Measurements from ENCODE around the gene ABCC1.

The ABCC1 gene

GRCh38 chr16:16118337-16118736 lies 168.9 kb downstream of the ABCC1 start:
- Histone ChIP-seq H3K79me2 (ENCODE audit: insufficient read depth, low read length) (no peaks in the 10 kb centered on the region), H2AFZ (ENCODE audit: low read length) (no peak overlapping the region), H3K9me3 (ENCODE audit: low read length) (peaks cover 5% of the 10 kb centered on the region; the same call in 1 of the 2 replicates), H3K27me3 (ENCODE audit: insufficient read depth, low read length) (no peaks in the 10 kb centered on the region), H3K27ac (ENCODE audit: low read depth, low read length, poor library complexity, severe bottlenecking) (no peak overlapping the region), H3K9ac (ENCODE audit: low read length) (no peak overlapping the region), H3K4me2 (ENCODE audit: low read length) (no peak overlapping the region), H3K36me3 (ENCODE audit: insufficient read depth, low read length) (peaks cover 100% of the 10 kb centered on the region), H3K4me3 (ENCODE audit: low read depth, low read length, poor library complexity, severe bottlenecking) (no peak overlapping the region), H3K9me2 (ENCODE audit: low read depth, low read length) (no peaks in the 10 kb centered on the region), H3F3A (ENCODE audit: insufficient read depth, low read length) (no peaks in the 10 kb centered on the region), H3K4me1 (ENCODE audit: insufficient read depth, low read length, severe bottlenecking) (no peaks in the 10 kb centered on the region), H4K20me1 (ENCODE audit: insufficient read depth, low read length) (no peaks in the 10 kb centered on the region)
- TF ChIP-seq, protein P1, sequence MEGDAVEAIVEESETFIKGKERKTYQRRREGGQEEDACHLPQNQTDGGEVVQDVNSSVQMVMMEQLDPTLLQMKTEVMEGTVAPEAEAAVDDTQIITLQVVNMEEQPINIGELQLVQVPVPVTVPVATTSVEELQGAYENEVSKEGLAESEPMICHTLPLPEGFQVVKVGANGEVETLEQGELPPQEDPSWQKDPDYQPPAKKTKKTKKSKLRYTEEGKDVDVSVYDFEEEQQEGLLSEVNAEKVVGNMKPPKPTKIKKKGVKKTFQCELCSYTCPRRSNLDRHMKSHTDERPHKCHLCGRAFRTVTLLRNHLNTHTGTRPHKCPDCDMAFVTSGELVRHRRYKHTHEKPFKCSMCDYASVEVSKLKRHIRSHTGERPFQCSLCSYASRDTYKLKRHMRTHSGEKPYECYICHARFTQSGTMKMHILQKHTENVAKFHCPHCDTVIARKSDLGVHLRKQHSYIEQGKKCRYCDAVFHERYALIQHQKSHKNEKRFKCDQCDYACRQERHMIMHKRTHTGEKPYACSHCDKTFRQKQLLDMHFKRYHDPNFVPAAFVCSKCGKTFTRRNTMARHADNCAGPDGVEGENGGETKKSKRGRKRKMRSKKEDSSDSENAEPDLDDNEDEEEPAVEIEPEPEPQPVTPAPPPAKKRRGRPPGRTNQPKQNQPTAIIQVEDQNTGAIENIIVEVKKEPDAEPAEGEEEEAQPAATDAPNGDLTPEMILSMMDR (IDR thresholded peaks at IDR 0.05; ENCODE audit: low read length): no peak
- no peak for TF ChIP-seq EZH2 (IDR thresholded peaks at IDR 0.05; ENCODE audit: borderline replicate concordance, low read length)

- no peaks in the 10 kb centered on the region for H3K27me3 ChIP-seq (ENCODE audit: insufficient read depth, low read length)
- no peak overlapping the region for H3K4me2 ChIP-seq (ENCODE audit: low read length)
- H3K4me1 ChIP-seq (ENCODE audit: insufficient read depth, low read length, severe bottlenecking): no peaks in the 10 kb centered on the region
- H3K79me2 ChIP-seq (ENCODE audit: insufficient read depth, low read length): no peaks in the 10 kb centered on the region
- no peak overlapping the region for H3K27ac ChIP-seq (ENCODE audit: low read depth, low read length, poor library complexity, severe bottlenecking)
- H3K9me3 ChIP-seq (ENCODE audit: low read length): peaks cover 11% of the 10 kb centered on the region; the same call in 1 of the 2 replicates
- H3F3A ChIP-seq (ENCODE audit: insufficient read depth, low read length): no peaks in the 10 kb centered on the region
- no peaks in the 10 kb centered on the region for H3K9me2 ChIP-seq (ENCODE audit: low read depth, low read length)
- no peak overlapping the region for H3K9ac ChIP-seq (ENCODE audit: low read length)
- no peaks in the 10 kb centered on the region for H4K20me1 ChIP-seq (ENCODE audit: insufficient read depth, low read length)
- TF ChIP-seq, protein P1 (IDR thresholded peaks at IDR 0.05; ENCODE audit: low read length): no peak
- TF ChIP-seq EZH2 (IDR thresholded peaks at IDR 0.05; ENCODE audit: borderline replicate concordance, low read length): no peak
- no peak overlapping the region for H3K4me3 ChIP-seq (ENCODE audit: low read depth, low read length, poor library complexity, severe bottlenecking)
- peaks cover 100% of the 10 kb centered on the region for H3K36me3 ChIP-seq (ENCODE audit: insufficient read depth, low read length)
- H2AFZ ChIP-seq (ENCODE audit: low read length): no peak overlapping the region
These were observed 170.6 kb downstream of the ABCC1 start for GRCh38 chr16:16120044-16120381.

DNA sequence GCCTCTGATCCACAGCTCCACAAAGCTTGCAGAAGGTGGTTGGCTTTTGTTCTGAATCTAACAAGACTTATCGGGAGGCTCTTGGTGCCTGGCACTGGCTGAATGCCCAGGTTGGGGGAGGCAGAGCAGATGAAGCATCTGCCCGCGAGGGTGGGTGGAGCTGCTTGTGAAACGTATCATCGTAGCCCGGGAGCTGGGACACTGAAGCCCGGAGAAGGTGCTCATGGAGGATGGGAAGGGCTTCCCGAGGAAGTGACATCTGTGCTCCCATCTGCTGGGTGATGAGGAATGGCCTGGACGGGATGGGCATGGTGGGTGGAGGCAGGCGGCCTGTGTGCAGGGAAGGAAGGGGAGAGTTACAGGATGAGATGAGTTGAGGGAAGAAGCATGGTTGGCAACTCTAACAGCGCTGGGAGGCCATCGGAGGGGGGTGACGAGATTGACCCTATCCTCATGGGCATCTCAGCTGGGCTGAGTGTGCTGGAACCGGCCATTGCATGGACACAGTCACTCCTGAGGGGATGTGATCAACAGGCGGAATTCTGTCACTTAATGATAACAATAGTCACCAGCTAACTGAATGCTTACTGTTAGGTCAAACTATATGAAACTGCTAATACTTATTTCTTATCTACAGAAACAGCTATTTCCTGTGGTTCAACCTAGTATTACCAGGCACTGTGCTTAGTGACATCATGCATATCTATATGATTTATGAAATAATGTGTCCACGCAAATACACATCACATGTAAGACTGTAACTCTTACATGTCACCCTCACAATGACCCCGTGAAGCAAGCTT lies 171.2 kb downstream of the ABCC1 start:
- H3K4me1 ChIP-seq (ENCODE audit: insufficient read depth, low read length, severe bottlenecking): no peaks in the 10 kb centered on the region
- H3K9me3 ChIP-seq (ENCODE audit: low read length): peaks cover 11% of the 10 kb centered on the region; the same call in 1 of the 2 replicates
- H3F3A ChIP-seq (ENCODE audit: insufficient read depth, low read length): no peaks in the 10 kb centered on the region
- no peak overlapping the region for H2AFZ ChIP-seq (ENCODE audit: low read length)
- no peak for TF ChIP-seq EZH2 (IDR thresholded peaks at IDR 0.05; ENCODE audit: borderline replicate concordance, low read length)
- TF ChIP-seq, protein P1 (IDR thresholded peaks at IDR 0.05; ENCODE audit: low read length): no peak
- H3K27ac ChIP-seq (ENCODE audit: low read depth, low read length, poor library complexity, severe bottlenecking): no peak overlapping the region
- H3K9ac ChIP-seq (ENCODE audit: low read length): no peak overlapping the region
- H3K4me2 ChIP-seq (ENCODE audit: low read length): no peak overlapping the region
- no peak overlapping the region for H3K4me3 ChIP-seq (ENCODE audit: low read depth, low read length, poor library complexity, severe bottlenecking)
- no peaks in the 10 kb centered on the region for H3K27me3 ChIP-seq (ENCODE audit: insufficient read depth, low read length)
- peaks cover 100% of the 10 kb centered on the region for H3K36me3 ChIP-seq (ENCODE audit: insufficient read depth, low read length)
- H4K20me1 ChIP-seq (ENCODE audit: insufficient read depth, low read length): no peaks in the 10 kb centered on the region
- no peaks in the 10 kb centered on the region for H3K79me2 ChIP-seq (ENCODE audit: insufficient read depth, low read length)
- H3K9me2 ChIP-seq (ENCODE audit: low read depth, low read length): no peaks in the 10 kb centered on the region
